Measurements from ENCODE around the gene CXCL9. TPM values are rescaled to one million over a fixed set of nuclear protein-coding genes. Genes with fewer than 3 reads are reported as not detected.

The CXCL9 gene
- total and polyA plus RNA-seq, 3 donors from 2014 or later = 3.9 to 11.2 (median 3.9) TPM

DNA sequence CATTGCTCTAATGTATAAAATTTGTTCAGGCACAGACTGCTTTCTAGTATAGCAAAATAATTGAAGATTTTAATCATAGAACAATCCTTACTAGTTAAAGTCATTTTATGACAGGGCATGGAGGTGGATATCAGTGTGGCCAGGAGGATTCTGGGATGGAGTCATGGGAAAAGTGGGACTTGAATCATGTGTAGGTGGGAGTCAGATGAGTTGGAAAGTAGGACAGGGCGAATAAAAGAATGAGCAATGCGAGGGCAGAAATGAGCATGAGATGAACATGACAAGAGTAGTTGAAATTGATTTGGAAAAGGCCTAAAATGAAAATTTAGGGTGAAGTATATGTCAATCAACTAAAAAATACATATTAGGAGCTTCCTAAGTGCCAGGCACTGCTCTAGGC lies 9.4 kb downstream of the CXCL9 start:
- TF ChIP-seq POLR2A (IDR thresholded peaks at IDR 0.05) = no peak
- no peak for TF ChIP-seq CTCF (IDR thresholded peaks at IDR 0.05)
- no peak for DNase-seq
- Histone ChIP-seq H3K4me1 (no peaks in the 10 kb centered on the region), H3K36me3 (ENCODE audit: low read depth, missing control alignments) (no peaks in the 10 kb centered on the region), H3K9me3 (no peaks in the 10 kb centered on the region), H3K27me3 (no peaks in the 10 kb centered on the region), H3K27ac (no peak overlapping the region), H3K4me3 (no peak overlapping the region)
- 84 to 95% methylated on average over 2 of the region's 2 CpGs for WGBS, 2 donors
- intact Hi-C loops (cut with DNase I; ENCODE audit: low total_unique reads) = loop anchor here (5.0 kb wide), 1 partner anchor 69 kb away; no protein-coding TSS in a partner anchor

- Histone ChIP-seq H3K4me3 (no peak overlapping the region), H3K27me3 (no peaks in the 10 kb centered on the region), H3K27ac (no peak overlapping the region), H3K36me3 (ENCODE audit: low read depth, missing control alignments) (no peaks in the 10 kb centered on the region), H3K4me1 (no peaks in the 10 kb centered on the region), H3K9me3 (no peaks in the 10 kb centered on the region)
- DNase-seq = no peak
- intact Hi-C loops (cut with DNase I; ENCODE audit: low total_unique reads) = loop anchor here (5.0 kb wide), 1 partner anchor 70 kb away; no protein-coding TSS in a partner anchor
- TF ChIP-seq CTCF (IDR thresholded peaks at IDR 0.05) (no peak), POLR2A (IDR thresholded peaks at IDR 0.05) (no peak)
- WGBS, 2 donors = 77 to 79% methylated on average over 1 of the region's 1 CpG
Observed at GRCh38 chr4:75997081-75997480, 10.2 kb downstream of the CXCL9 start.

GRCh38 chr4:75995727-75996126 lies 11.6 kb downstream of the CXCL9 start:
- Histone ChIP-seq H3K27me3 (no peaks in the 10 kb centered on the region), H3K36me3 (ENCODE audit: low read depth, missing control alignments) (no peaks in the 10 kb centered on the region), H3K4me3 (no peak overlapping the region), H3K4me1 (no peaks in the 10 kb centered on the region), H3K9me3 (no peaks in the 10 kb centered on the region), H3K27ac (no peak overlapping the region)
- WGBS, 2 donors = 24 to 27% methylated on average over 5 of the region's 5 CpGs
- no peak for DNase-seq
- intact Hi-C loops (cut with DNase I; ENCODE audit: low total_unique reads) = loop anchor here (5.0 kb wide), 1 partner anchor 72 kb away; no protein-coding TSS in a partner anchor
- no peak for TF ChIP-seq POLR2A (IDR thresholded peaks at IDR 0.05)
- peak; percentile 26 to 63 (median 42) for TF ChIP-seq CTCF (IDR thresholded peaks at IDR 0.05)

- TF ChIP-seq POLR2A (IDR thresholded peaks at IDR 0.05) = no peak
- no peak for TF ChIP-seq CTCF (IDR thresholded peaks at IDR 0.05)
- 96 to 97% methylated on average over 1 of the region's 1 CpG for WGBS, 2 donors
- peaks cover 11% of the 10 kb centered on the region for H3K4me1 ChIP-seq
- H3K27me3 ChIP-seq = no peaks in the 10 kb centered on the region
- H3K27ac ChIP-seq = no peak overlapping the region
- H3K9me3 ChIP-seq = no peaks in the 10 kb centered on the region
- no peaks in the 10 kb centered on the region for H3K36me3 ChIP-seq (ENCODE audit: low read depth, missing control alignments)
- H3K4me3 ChIP-seq = no peak overlapping the region
- no peak for DNase-seq
- intact Hi-C loops (cut with DNase I; ENCODE audit: low total_unique reads) = no loop called here
Observed at GRCh38 chr4:75992462-75992861, 14.8 kb downstream of the CXCL9 start.

DNA sequence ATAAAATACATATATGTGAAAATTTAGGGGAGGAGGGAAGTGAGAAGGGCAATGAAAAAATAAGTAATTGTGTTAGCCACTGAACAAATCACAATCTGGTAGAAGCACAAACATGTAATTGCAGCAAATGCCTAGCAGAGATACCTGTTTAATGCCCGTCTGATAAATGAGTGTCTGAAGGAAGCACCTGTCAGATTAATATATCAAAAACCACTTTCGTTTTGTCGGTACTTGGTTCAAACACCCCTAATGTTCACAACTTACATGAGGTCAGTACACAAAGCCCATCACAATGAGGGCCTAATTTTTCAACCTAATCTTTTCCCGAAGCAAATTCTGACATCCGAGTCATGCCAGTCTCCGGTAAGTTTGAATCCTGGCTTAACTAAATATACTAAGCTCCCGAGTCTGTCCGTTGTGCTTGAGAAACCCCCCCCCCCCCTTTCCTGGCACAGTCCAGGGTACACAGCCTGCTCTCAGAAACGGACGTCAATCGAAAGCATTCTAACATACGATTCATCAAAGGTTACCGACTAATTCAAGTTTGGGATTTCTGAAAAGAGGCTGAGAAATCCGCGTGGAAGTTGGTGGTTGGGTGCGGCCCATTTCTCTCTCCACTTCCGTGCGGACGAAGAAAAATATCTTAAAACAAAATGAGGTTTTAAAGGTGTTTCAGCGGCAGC lies 17.3 kb downstream of the CXCL9 start:
- no peaks in the 10 kb centered on the region for H3K9me3 ChIP-seq
- TF ChIP-seq CTCF (IDR thresholded peaks at IDR 0.05) (no peak), POLR2A (IDR thresholded peaks at IDR 0.05) (no peak)
- 1% methylated on average over 20 of the region's 20 CpGs for WGBS, 2 donors
- H3K36me3 ChIP-seq (ENCODE audit: low read depth, missing control alignments) = no peaks in the 10 kb centered on the region
- peak overlapping the region; percentile 41 to 81 for H3K27ac ChIP-seq
- intact Hi-C loops (cut with DNase I; ENCODE audit: low total_unique reads) = no loop called here
- peaks cover 11% of the 10 kb centered on the region for H3K4me1 ChIP-seq
- no peak for DNase-seq
- H3K4me3 ChIP-seq = peak overlapping the region; percentile 85 to 89
- H3K27me3 ChIP-seq = no peaks in the 10 kb centered on the region
